HS-5 (cell line): ENCODE results near the gene RYR2.
A peak's percentile ranks its signal among the peaks of the same experiment; 100 is the strongest.

ENCODE experiments used
- DNase-seq: peaks from one replicate; pipeline ENCODE4 v3.0.0-alpha.2; 2012; ENCODE audit warnings: low read depth

The RYR2 gene

GRCh38 chr1:237736372-237737029 lies 694.5 kb downstream of the RYR2 start:
- no peak for DNase-seq

DNA sequence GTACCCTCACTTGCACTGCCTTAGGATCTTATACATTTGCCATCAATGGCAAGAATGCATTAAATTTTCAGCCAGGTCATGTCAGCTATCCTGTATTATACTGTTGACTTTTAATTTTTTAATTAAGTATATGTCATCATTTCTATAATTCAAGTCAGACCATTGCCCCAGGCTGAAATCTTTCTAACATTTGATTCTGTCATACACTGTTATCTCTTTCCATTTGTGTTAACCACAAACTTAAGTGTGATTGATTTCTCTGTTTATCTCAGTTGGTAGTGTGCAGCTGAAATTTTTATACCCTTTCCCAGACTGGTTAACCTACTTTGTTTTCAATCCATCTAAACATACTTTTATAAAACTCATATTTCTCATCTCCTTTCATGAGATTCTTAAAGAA lies 695.5 kb downstream of the RYR2 start:
- no peak for DNase-seq

- DNase-seq, result no peak
Measured at GRCh38 chr1:237737938-237738610, 696.1 kb downstream of the RYR2 start.

- DNase-seq, result no peak
Measured at GRCh38 chr1:237740846-237741245, 698.9 kb downstream of the RYR2 start.

DNA sequence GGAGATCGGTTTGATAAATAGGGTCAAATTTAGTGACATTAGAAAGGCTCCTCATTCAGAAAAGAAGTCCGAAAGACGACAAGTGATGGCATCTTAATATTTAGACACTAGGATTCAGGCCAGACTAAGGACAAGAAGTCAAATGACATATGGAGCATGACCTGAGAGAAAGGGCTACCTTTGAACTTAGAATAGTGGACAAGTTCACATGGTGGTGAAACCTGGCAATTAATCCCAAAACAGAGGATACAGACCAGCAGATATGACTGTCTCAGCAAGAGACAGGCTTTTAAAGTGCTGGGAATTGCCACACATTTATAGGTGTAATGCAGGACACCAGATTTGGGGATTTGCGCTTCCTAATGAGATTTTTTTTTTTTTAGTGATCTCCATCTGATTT lies 703.6 kb downstream of the RYR2 start:
- no peak for DNase-seq

GRCh38 chr1:237748171-237748960 lies 706.4 kb downstream of the RYR2 start:
- no peak for DNase-seq

- DNase-seq, result no peak
Measured at GRCh38 chr1:237749122-237749521, 707.1 kb downstream of the RYR2 start.

DNA sequence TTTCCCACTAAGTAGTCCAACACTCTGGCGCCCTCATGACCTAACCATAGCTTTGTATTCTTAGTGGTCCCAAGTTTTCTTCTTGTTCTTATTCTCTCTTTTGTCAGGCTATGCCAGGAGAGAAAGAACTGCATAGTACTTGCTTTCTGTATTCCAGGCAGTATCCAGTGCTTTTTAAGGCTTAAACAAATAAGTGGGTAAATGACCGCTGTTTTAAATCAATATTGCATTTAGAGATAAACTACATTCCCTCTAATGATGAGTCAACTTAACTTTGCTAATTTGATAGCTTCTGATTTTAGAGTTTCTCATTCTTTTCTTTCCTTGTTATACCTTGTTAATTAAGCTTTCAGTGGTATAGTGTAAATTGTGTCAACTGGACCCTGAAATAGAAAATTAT lies 709.1 kb downstream of the RYR2 start:
- DNase-seq, result no peak

DNA sequence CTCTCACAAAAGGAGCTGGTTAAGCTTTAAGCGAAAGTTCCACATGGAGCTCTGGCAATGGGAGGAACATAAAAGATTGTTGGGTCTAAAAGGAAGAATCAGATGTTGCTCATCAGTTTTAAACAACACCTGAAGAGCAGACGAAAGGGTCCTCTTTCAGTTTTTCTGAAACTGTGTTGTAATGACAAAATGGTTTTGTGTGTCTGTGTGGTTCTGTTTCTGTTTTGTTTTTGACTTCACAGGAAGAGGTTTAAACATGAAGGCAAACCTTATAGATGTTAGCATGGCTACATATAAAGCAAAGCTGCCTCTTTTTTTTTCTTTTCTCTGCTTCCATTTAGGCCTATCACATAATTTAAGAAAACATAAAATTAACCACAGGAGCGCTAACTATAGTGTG lies 712.6 kb downstream of the RYR2 start:
- no peak for DNase-seq

DNA sequence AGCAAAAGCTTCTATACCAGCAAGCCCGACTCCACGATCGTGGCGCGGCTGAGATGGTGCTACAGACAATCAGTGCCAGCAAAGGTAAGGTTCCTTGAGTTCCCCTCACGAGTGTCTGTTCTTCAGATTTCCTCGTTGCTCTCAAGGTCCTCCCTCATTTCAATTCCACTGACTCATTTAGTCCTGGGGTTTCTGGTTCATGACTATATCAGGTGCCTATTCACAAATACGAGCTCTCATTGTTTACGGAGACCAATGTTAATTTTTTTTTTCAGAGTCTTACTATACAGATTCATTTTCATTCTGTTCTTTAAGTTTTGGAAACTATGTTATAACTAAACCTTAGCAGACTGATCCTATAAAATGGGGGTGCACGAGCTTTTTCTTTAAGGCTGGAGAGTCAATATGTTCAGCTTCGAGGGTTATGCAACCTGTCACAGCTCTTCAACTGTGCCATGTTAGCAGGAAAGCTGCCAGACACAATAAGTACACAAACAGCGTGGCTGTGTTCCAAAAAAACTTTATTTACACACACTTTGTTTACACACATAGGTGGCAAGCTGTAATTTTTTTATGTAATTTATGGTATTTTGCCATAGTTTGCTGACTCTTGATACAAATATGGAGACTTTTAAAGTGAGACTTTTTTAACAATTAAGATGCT lies 714.5 kb downstream of the RYR2 start:
- DNase-seq, result no peak

- peak; percentile 10 for DNase-seq
Measured at GRCh38 chr1:237759377-237759776, 717.4 kb downstream of the RYR2 start.

- no peak for DNase-seq
Measured at GRCh38 chr1:237760951-237761350, 719.0 kb downstream of the RYR2 start.

- no peak for DNase-seq
Measured at GRCh38 chr1:237763137-237763536, 721.2 kb downstream of the RYR2 start.

GRCh38 chr1:237763751-237764150 lies 721.8 kb downstream of the RYR2 start:
- DNase-seq, result no peak

DNA sequence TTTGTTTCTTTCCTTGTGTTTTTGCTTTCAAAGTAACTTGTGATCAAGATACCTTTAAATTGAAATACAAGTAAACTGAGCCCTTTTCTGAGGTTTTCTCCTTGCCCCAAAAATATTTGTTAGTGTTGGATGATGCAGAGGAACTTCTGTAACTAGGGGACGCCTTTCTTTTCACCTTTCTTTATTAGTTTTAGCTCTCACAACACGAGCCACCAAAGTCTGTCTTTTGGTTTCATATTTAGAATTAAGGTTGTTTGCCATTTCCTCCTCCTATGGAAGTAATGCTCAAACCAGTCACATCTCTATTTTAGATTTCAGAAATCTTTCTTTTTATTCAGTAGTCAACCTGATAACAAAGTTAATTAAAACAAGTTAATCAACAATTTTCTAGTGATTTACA lies 727.9 kb downstream of the RYR2 start:
- DNase-seq, result no peak

DNA sequence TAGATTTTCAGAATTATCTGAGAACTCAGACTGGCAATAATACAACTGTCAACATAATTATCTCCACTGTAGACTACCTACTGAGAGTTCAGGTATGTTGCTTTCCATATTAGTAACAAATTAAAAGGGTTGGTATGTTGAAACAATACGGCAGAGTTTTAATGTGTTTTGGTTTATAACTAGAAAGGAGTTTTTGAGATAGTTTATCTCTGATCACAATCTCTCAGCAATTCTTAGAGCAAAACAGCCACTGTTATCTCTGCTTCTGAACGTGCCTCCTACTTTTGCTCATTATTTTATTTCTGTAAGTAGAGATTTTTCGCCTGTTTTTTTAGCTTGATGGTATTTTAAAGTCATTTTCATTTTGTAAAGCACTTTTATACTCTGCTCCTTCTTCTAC lies 730.0 kb downstream of the RYR2 start:
- DNase-seq, result no peak

- DNase-seq, result no peak
Measured at GRCh38 chr1:237774246-237774645, 732.3 kb downstream of the RYR2 start.

GRCh38 chr1:237779356-237779755 lies 737.4 kb downstream of the RYR2 start:
- no peak for DNase-seq

GRCh38 chr1:237786066-237786719 lies 744.2 kb downstream of the RYR2 start:
- no peak for DNase-seq

DNA sequence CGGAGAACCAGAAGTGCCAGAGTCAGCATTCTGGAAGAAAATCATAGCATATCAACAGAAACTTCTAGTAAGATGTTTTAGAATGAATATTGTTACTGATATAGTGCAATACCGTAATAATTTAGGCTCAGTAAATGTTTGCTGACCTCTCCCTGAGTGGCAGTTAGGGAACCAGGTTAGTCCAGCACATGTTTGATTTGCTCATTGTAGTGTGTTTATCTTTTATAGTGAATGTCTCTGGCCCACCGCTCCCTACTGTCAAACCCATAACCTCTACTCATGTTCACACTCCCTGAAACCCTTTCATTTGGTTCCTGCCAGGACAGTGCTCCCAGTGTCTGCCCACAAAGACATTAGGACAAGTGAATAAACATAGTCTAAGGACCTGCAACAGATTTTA lies 746.1 kb downstream of the RYR2 start:
- DNase-seq, result no peak

DNA sequence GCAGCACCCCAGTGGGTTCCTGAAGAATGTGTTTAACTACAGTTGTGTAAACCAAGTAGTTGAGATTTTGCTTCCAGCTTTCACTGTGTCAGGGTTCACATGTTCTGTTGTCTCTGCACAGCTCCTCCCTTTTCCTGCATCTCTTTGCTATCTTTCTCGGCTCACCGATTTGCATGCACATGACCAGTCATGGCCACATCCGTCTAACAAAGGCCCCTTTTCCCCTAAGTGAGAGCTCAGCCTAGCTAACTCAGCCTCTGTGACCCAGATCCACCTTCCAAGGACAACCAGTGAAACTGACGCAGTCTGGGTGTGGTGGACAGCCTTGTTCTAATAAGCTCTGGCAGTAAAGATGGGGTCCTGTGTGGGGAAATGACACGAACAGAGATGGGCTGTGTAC lies 747.6 kb downstream of the RYR2 start:
- DNase-seq, result no peak

GRCh38 chr1:237791592-237791991 lies 749.6 kb downstream of the RYR2 start:
- no peak for DNase-seq
